Calu3 (cell line): ENCODE results near the gene SLC39A11. TPM values are rescaled to one million over a fixed set of nuclear protein-coding genes. Genes with fewer than 3 reads are reported as not detected.

Experiments used
- BruUV-seq: library from RNA; stranded (reverse); fragments of 400-500 nt; replicated peaks from 2 replicates; lab custom pipeline; 2021; lab: Mats Ljungman, UMichigan
- CTCF ChIA-PET: fragments of 300-600 bp; sonication (Branson Sonifier 250); formaldehyde crosslinking; loops from one replicate; lab custom pipeline; 2022; ENCODE audit warnings: antibody characterized with exemption; lab: Charles Lee
- DNase-seq: peaks from one replicate; pipeline ENCODE4 v3.0.0; 2022
- H3K27ac Mint-ChIP-seq: one replicate; pipeline ENCODE4 v1.8.0; 2022; ENCODE audit warnings: mixed read lengths; ENCODE audit not compliant: unreplicated experiment
- H3K27me3 Mint-ChIP-seq: one replicate; pipeline ENCODE4 v1.8.0; 2022; ENCODE audit warnings: mixed read lengths; ENCODE audit not compliant: unreplicated experiment
- H3K36me3 Mint-ChIP-seq: one replicate; pipeline ENCODE4 v1.8.0; 2022; ENCODE audit warnings: mild to moderate bottlenecking, moderate library complexity, mixed read lengths; ENCODE audit not compliant: insufficient read depth, unreplicated experiment
- H3K4me1 Mint-ChIP-seq: one replicate; pipeline ENCODE4 v1.8.0; 2022; ENCODE audit warnings: mild to moderate bottlenecking, low read depth, mixed read lengths; ENCODE audit not compliant: unreplicated experiment
- H3K4me3 Mint-ChIP-seq: one replicate; pipeline ENCODE4 v1.8.0; 2022; ENCODE audit warnings: mild to moderate bottlenecking, low read depth, moderate library complexity, mixed read lengths; ENCODE audit not compliant: unreplicated experiment
- H3K9me3 Mint-ChIP-seq: one replicate; pipeline ENCODE4 v1.8.0; 2022; ENCODE audit warnings: low read depth, mixed read lengths; ENCODE audit not compliant: unreplicated experiment
- intact Hi-C: fragments of 100-400 bp; cut with micrococcal nuclease; formaldehyde crosslinking; loops from one replicate; pipeline ENCODE4 v1.10.0; 2022; ENCODE audit not compliant: unreplicated experiment
- total RNA-seq: library from RNA; stranded (reverse); gene quantifications from 2 replicates; pipeline ENCODE4 v1.2.3, GENCODE V29; 2022
- TF ChIP-seq, protein P1 (sequence below): fragments of 200-600 bp; IDR thresholded peaks from one replicate; pipeline ENCODE4 v1.8.0; 2022; ENCODE audit warnings: antibody characterized with exemption; ENCODE audit not compliant: unreplicated experiment

The SLC39A11 gene
- total RNA-seq, 1 experiment from 2014 or later: 60.3 TPM

DNA sequence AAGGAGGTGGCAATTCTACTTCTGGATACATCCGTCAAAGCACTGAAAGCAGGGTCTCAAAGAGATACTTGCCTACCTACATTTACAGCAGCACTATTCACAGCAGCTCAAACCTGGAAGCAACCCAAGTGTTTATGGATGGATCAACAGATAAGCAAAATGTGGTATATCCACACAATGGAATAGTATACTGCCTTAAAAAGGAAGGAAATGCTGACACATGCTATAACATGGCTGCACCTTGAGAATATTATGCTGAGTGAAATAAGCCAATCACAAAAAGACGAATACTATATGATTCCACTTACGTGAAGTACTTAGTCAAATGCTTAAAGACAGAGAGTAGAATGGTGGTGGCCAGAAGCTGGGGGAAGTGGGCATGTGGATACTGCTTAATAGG lies 336.2 kb downstream of the SLC39A11 start:
- no peak for DNase-seq
- no peaks in the 10 kb centered on the region for H3K9me3 Mint-ChIP-seq
- TF ChIP-seq, protein P1, sequence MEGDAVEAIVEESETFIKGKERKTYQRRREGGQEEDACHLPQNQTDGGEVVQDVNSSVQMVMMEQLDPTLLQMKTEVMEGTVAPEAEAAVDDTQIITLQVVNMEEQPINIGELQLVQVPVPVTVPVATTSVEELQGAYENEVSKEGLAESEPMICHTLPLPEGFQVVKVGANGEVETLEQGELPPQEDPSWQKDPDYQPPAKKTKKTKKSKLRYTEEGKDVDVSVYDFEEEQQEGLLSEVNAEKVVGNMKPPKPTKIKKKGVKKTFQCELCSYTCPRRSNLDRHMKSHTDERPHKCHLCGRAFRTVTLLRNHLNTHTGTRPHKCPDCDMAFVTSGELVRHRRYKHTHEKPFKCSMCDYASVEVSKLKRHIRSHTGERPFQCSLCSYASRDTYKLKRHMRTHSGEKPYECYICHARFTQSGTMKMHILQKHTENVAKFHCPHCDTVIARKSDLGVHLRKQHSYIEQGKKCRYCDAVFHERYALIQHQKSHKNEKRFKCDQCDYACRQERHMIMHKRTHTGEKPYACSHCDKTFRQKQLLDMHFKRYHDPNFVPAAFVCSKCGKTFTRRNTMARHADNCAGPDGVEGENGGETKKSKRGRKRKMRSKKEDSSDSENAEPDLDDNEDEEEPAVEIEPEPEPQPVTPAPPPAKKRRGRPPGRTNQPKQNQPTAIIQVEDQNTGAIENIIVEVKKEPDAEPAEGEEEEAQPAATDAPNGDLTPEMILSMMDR: no peak
- no peak overlapping the region for H3K4me3 Mint-ChIP-seq
- H3K36me3 Mint-ChIP-seq: no peaks in the 10 kb centered on the region
- CTCF ChIA-PET: interaction anchor here (0.6 to 0.7 kb wide), 2 partner anchors 527 to 566 kb away, joined by 3 to 5 read pairs; no protein-coding TSS in a partner anchor
- no peaks in the 10 kb centered on the region for H3K27me3 Mint-ChIP-seq
- intact Hi-C loops: no loop called here
- no peaks in the 10 kb centered on the region for H3K4me1 Mint-ChIP-seq
- no peak overlapping the region for H3K27ac Mint-ChIP-seq
- BruUV-seq: no TSS peak

DNA sequence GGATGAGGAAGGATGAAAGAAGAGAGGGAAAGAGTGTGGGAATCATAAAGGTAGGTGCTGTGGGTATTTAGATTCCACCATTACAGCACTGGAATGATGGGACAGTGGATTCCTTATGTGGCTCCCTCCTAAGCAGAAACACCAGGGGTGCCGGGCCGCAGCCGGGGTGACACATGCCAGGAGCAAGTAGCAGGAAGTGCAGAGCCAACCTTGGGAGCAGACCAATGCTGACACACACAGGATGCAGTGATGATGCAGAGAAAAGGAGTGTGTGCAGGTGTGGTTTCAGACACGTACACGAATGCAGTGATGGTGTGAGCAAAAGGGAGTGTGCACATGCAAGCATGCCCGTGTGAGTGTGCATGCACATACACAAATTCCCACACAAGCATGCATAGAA lies 338.0 kb downstream of the SLC39A11 start:
- Mint-ChIP-seq H3K36me3 (no peaks in the 10 kb centered on the region), H3K27me3 (no peaks in the 10 kb centered on the region), H3K4me1 (no peaks in the 10 kb centered on the region), H3K9me3 (no peaks in the 10 kb centered on the region), H3K27ac (no peak overlapping the region), H3K4me3 (no peak overlapping the region)
- intact Hi-C loops: no loop called here
- CTCF ChIA-PET: no interaction called here
- TF ChIP-seq, protein P1: no peak
- no TSS peak for BruUV-seq
- DNase-seq: no peak

DNA sequence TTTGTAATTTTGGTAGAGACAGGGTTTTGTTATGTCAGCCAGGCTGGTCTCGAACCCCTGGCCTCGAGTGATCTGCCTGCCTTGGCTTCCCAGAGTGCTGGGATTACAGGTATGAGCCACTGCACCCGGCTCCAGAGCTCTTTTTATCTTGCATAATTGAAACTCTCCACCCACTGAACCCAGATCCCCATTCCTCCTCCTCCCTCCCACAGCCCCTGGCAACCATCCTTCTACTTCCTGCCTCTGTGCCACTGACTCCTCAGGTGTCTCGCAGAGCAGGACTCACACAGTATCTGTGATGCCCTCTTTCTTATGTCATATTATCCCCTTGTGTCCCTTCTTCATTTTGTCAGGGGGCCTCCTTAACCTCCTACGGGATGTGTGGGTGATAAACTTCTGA lies 340.7 kb downstream of the SLC39A11 start:
- Mint-ChIP-seq H3K4me3 (no peak overlapping the region), H3K9me3 (no peaks in the 10 kb centered on the region), H3K36me3 (no peaks in the 10 kb centered on the region), H3K27me3 (no peaks in the 10 kb centered on the region), H3K4me1 (no peaks in the 10 kb centered on the region), H3K27ac (no peak overlapping the region)
- CTCF ChIA-PET: no interaction called here
- DNase-seq: no peak
- intact Hi-C loops: no loop called here
- BruUV-seq: no TSS peak
- TF ChIP-seq, protein P1: no peak

DNA sequence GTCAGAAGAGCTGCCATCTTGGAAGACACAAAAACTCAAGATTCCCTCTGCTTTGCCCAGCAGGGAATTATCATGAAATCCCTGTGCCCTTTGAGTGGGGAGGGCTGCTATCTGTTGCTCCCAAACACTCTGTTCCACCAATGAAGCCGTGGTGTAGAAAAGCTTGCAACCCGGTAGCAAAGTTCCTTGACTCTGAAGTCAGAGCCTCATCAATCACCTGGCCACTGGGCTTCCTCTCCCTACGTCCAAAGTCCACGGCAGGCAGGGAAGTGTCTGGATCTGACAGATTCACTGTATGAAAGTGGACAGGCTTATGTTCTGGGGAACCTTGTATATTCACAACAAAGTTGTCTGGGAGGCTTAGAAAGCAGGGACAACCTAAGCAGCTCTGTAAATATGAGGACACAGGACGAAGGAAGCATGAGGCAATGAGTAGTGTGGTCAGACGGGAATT lies 343.3 kb downstream of the SLC39A11 start:
- CTCF ChIA-PET: no interaction called here
- TF ChIP-seq, protein P1: no peak
- Mint-ChIP-seq H3K4me3 (no peak overlapping the region), H3K9me3 (no peaks in the 10 kb centered on the region), H3K27ac (no peak overlapping the region), H3K36me3 (no peaks in the 10 kb centered on the region), H3K4me1 (no peaks in the 10 kb centered on the region), H3K27me3 (no peaks in the 10 kb centered on the region)
- no TSS peak for BruUV-seq
- intact Hi-C loops: no loop called here
- DNase-seq: no peak
